ENCODE results near the gene FOSL2. TPM values are rescaled to one million over a fixed set of nuclear protein-coding genes. Genes with fewer than 3 reads are reported as not detected.

The FOSL2 gene
- total RNA-seq, 4 donors from 2014 or later: 298 to 370 (median 337) TPM

- H3K4me3 ChIP-seq: no peak overlapping the region
- no peak for DNase-seq (ENCODE audit: low spot score in 2 of 2)
- no peak for TF ChIP-seq POLR2A (IDR thresholded peaks at IDR 0.05)
- no peak for TF ChIP-seq CTCF (IDR thresholded peaks at IDR 0.05)
- no peak for TF ChIP-seq POLR2AphosphoS5 (IDR thresholded peaks at IDR 0.05)
- no peak for TF ChIP-seq EP300 (IDR thresholded peaks at IDR 0.05)
- no peaks in the 10 kb centered on the region for H3K36me3 ChIP-seq
- no peaks in the 10 kb centered on the region for H3K9me3 ChIP-seq
- H3K27me3 ChIP-seq: no peaks in the 10 kb centered on the region
- H3K27ac ChIP-seq: no peak overlapping the region
- H3K4me1 ChIP-seq: peaks cover 46% of the 10 kb centered on the region
- 77% methylated on average over 11 of the region's 12 CpGs for WGBS
These were observed 31.9 kb upstream of the FOSL2 start for GRCh38 chr2:28360718-28361293.

GRCh38 chr2:28361991-28362710, 30.5 kb upstream of the FOSL2 start:
- H3K27me3 ChIP-seq: no peaks in the 10 kb centered on the region
- no peak overlapping the region for H3K27ac ChIP-seq

GRCh38 chr2:28362991-28363521, 29.6 kb upstream of the FOSL2 start:
- TF ChIP-seq CTCF (IDR thresholded peaks at IDR 0.05): no peak
- no peak for TF ChIP-seq POLR2A (IDR thresholded peaks at IDR 0.05)
- no peak for TF ChIP-seq POLR2AphosphoS5 (IDR thresholded peaks at IDR 0.05)
- TF ChIP-seq EP300 (IDR thresholded peaks at IDR 0.05): no peak
- DNase-seq (ENCODE audit: low spot score in 2 of 2): no peak
- Histone ChIP-seq H3K27ac (no peak overlapping the region), H3K4me3 (no peak overlapping the region), H3K9me3 (no peaks in the 10 kb centered on the region), H3K4me1 (peaks cover 45% of the 10 kb centered on the region), H3K27me3 (no peaks in the 10 kb centered on the region), H3K36me3 (no peaks in the 10 kb centered on the region)
- 74% methylated on average over 6 of the region's 15 CpGs for WGBS

More at GRCh38 chr2:28361991-28362710, 30.5 kb upstream of the FOSL2 start:
- no peak for DNase-seq (ENCODE audit: low spot score in 2 of 2)
- peaks cover 45% of the 10 kb centered on the region for H3K4me1 ChIP-seq
- 74% methylated on average over 12 of the region's 12 CpGs for WGBS
- TF ChIP-seq POLR2A (IDR thresholded peaks at IDR 0.05) (no peak), CTCF (IDR thresholded peaks at IDR 0.05) (no peak), EP300 (IDR thresholded peaks at IDR 0.05) (no peak), POLR2AphosphoS5 (IDR thresholded peaks at IDR 0.05) (no peak)
- no peaks in the 10 kb centered on the region for H3K36me3 ChIP-seq
- H3K9me3 ChIP-seq: no peaks in the 10 kb centered on the region
- H3K4me3 ChIP-seq: no peak overlapping the region

- no peak overlapping the region for H3K4me3 ChIP-seq
- no peaks in the 10 kb centered on the region for H3K36me3 ChIP-seq
- DNase-seq (ENCODE audit: low spot score in 2 of 2): no peak
- peaks cover 44% of the 10 kb centered on the region for H3K4me1 ChIP-seq
- no peak for TF ChIP-seq POLR2A (IDR thresholded peaks at IDR 0.05)
- TF ChIP-seq EP300 (IDR thresholded peaks at IDR 0.05): no peak
- no peak for TF ChIP-seq POLR2AphosphoS5 (IDR thresholded peaks at IDR 0.05)
- TF ChIP-seq CTCF (IDR thresholded peaks at IDR 0.05): no peak
- H3K27me3 ChIP-seq: no peaks in the 10 kb centered on the region
- H3K27ac ChIP-seq: no peak overlapping the region
- H3K9me3 ChIP-seq: no peaks in the 10 kb centered on the region
- WGBS: 96% methylated on average over 8 of the region's 11 CpGs
These were observed 28.9 kb upstream of the FOSL2 start for GRCh38 chr2:28363686-28364280.

GRCh38 chr2:28364610-28365009, 28.0 kb upstream of the FOSL2 start:
- Histone ChIP-seq H3K4me1 (peaks cover 36% of the 10 kb centered on the region), H3K27me3 (no peaks in the 10 kb centered on the region), H3K4me3 (no peak overlapping the region), H3K36me3 (no peaks in the 10 kb centered on the region), H3K27ac (no peak overlapping the region), H3K9me3 (no peaks in the 10 kb centered on the region)
- DNase-seq (ENCODE audit: low spot score in 2 of 2): no peak
- TF ChIP-seq POLR2A (IDR thresholded peaks at IDR 0.05) (no peak), POLR2AphosphoS5 (IDR thresholded peaks at IDR 0.05) (no peak), EP300 (IDR thresholded peaks at IDR 0.05) (no peak), CTCF (IDR thresholded peaks at IDR 0.05) (no peak)
- WGBS: 89% methylated on average over 3 of the region's 3 CpGs
